IPS-18c (cell line): Measurements from ENCODE around the gene CUTC.

ENCODE experiments used
- H3K4me3 ChIP-seq: 2 replicates; pipeline ENCODE4 v1.7.0; 2013; ENCODE audit warnings: low read depth, mild to moderate bottlenecking, low read length, moderate library complexity; ENCODE audit not compliant: insufficient read depth
- H3K9me3 ChIP-seq: one replicate; pipeline ENCODE4 v1.6.1; 2013; ENCODE audit warnings: mild to moderate bottlenecking, low read length, moderate library complexity; ENCODE audit not compliant: control insufficient read depth, insufficient read depth

CUTC gene

GRCh38 chr10:99796928-99797327, 64.9 kb downstream of the CUTC start:
- Histone ChIP-seq H3K9me3 (no peaks in the 10 kb centered on the region), H3K4me3 (no peak overlapping the region)

GRCh38 chr10:99798031-99798430, 66.0 kb downstream of the CUTC start:
- no peaks in the 10 kb centered on the region for H3K9me3 ChIP-seq
- H3K4me3 ChIP-seq, result no peak overlapping the region

- no peak overlapping the region for H3K4me3 ChIP-seq
- no peaks in the 10 kb centered on the region for H3K9me3 ChIP-seq
These were observed 66.9 kb downstream of the CUTC start for GRCh38 chr10:99798920-99799319.

- Histone ChIP-seq H3K9me3 (no peaks in the 10 kb centered on the region), H3K4me3 (no peak overlapping the region)
These were observed 67.6 kb downstream of the CUTC start for GRCh38 chr10:99799613-99800012.

GRCh38 chr10:99804471-99804870, 72.4 kb downstream of the CUTC start:
- no peak overlapping the region for H3K4me3 ChIP-seq

GRCh38 chr10:99805190-99805589, 73.2 kb downstream of the CUTC start:
- no peaks in the 10 kb centered on the region for H3K9me3 ChIP-seq
- H3K4me3 ChIP-seq, result no peak overlapping the region

More at GRCh38 chr10:99804471-99804870, 72.4 kb downstream of the CUTC start:
- H3K9me3 ChIP-seq, result no peaks in the 10 kb centered on the region
